ENCODE measurements around the gene CLDN6. TPM values are rescaled to one million over a fixed set of nuclear protein-coding genes. Genes with fewer than 3 reads are reported as not detected.

Gene CLDN6
- under 0.01 TPM in 1 of 2 replicates, not detected in the other for total RNA-seq

GRCh38 chr16:3017794-3018506 lies at the start of gene CLDN6:
CLDN6 (minus strand) TSS chr16:3018183; CDS start chr16:3016021, 2,162 bp downstream.
- Histone ChIP-seq H3K9me3 (ENCODE audit: low read depth, low read length) (no peaks in the 10 kb centered on the region), H4K20me1 (ENCODE audit: insufficient read depth, low read length) (peaks cover 19% of the 10 kb centered on the region), H3K27ac (ENCODE audit: low read depth, low read length) (no peak within 1 kb of the TSS), H3K4me2 (ENCODE audit: insufficient read depth, low read length) (no peak within 1 kb of the TSS), H3K79me2 (ENCODE audit: insufficient read depth, low read length) (no peaks in the 10 kb centered on the region), H2AFZ (ENCODE audit: low read length) (no peak within 1 kb of the TSS), H3K27me3 (ENCODE audit: insufficient read depth, low read length) (peaks cover 20% of the 10 kb centered on the region), H3K4me1 (ENCODE audit: insufficient read depth, low read length) (peaks cover 11% of the 10 kb centered on the region), H3K4me3 (ENCODE audit: insufficient read depth, low read length) (no peak within 1 kb of the TSS), H3K36me3 (ENCODE audit: insufficient read depth, low read length) (peaks cover 15% of the 10 kb centered on the region)
- no peak for DNase-seq (ENCODE audit: insufficient read length, low spot score, missing footprints)
- TF ChIP-seq, protein P1, sequence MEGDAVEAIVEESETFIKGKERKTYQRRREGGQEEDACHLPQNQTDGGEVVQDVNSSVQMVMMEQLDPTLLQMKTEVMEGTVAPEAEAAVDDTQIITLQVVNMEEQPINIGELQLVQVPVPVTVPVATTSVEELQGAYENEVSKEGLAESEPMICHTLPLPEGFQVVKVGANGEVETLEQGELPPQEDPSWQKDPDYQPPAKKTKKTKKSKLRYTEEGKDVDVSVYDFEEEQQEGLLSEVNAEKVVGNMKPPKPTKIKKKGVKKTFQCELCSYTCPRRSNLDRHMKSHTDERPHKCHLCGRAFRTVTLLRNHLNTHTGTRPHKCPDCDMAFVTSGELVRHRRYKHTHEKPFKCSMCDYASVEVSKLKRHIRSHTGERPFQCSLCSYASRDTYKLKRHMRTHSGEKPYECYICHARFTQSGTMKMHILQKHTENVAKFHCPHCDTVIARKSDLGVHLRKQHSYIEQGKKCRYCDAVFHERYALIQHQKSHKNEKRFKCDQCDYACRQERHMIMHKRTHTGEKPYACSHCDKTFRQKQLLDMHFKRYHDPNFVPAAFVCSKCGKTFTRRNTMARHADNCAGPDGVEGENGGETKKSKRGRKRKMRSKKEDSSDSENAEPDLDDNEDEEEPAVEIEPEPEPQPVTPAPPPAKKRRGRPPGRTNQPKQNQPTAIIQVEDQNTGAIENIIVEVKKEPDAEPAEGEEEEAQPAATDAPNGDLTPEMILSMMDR (IDR thresholded peaks at IDR 0.05; ENCODE audit: extremely low read depth, low read depth, low read length), result no peak

GRCh38 chr16:3066440-3066748 lies 48.4 kb upstream of the CLDN6 start:
- Histone ChIP-seq H3K27ac (ENCODE audit: low read depth, low read length) (no peak overlapping the region), H3K27me3 (ENCODE audit: insufficient read depth, low read length) (peaks cover 2% of the 10 kb centered on the region), H2AFZ (ENCODE audit: low read length) (no peak overlapping the region), H3K4me2 (ENCODE audit: insufficient read depth, low read length) (no peak overlapping the region), H3K36me3 (ENCODE audit: insufficient read depth, low read length) (no peaks in the 10 kb centered on the region), H3K4me3 (ENCODE audit: insufficient read depth, low read length) (no peak overlapping the region), H4K20me1 (ENCODE audit: insufficient read depth, low read length) (no peaks in the 10 kb centered on the region), H3K9me3 (ENCODE audit: low read depth, low read length) (no peaks in the 10 kb centered on the region), H3K79me2 (ENCODE audit: insufficient read depth, low read length) (no peaks in the 10 kb centered on the region), H3K4me1 (ENCODE audit: insufficient read depth, low read length) (peaks cover 3% of the 10 kb centered on the region)
- TF ChIP-seq, protein P1 (IDR thresholded peaks at IDR 0.05; ENCODE audit: extremely low read depth, low read depth, low read length), result no peak
- DNase-seq (ENCODE audit: insufficient read length, low spot score, missing footprints), result peak; percentile 75

DNA sequence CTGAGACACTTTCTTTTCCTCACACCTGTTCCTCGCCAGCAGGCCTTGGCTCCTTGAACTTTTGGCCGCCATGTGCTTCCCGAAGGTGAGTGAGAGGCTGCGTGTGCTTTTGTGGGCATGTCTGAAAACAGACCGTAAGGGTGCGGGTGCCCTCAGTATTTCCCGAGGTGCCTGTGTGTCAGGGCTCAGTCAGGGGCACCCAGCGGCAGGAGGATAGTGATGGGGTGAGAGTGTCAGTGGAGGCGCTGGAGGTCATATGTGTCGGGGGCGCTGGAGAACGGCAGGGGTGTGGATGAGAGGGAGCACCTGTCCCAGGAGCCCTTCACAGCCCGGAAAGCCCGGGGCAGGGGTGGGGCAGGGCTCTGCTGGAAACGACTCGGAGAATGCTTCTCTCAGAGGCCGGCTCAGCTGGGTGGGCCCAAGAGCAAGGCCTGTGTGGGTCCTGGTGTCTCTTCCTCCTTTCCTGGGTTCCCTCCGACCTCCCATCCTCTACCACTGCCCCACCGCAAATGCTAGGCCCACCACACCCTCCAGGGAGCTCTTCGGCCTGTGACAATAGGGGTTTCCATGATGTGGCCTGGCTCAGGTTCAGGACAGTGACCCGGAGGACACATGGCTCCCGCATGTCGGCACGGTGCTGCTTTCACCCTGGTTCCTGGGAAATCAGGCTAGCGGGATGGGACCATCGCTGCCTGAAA lies 47.9 kb upstream of the CLDN6 start:
- no peaks in the 10 kb centered on the region for H3K9me3 ChIP-seq (ENCODE audit: low read depth, low read length)
- H4K20me1 ChIP-seq (ENCODE audit: insufficient read depth, low read length), result no peaks in the 10 kb centered on the region
- H3K4me2 ChIP-seq (ENCODE audit: insufficient read depth, low read length), result no peak overlapping the region
- H3K4me1 ChIP-seq (ENCODE audit: insufficient read depth, low read length), result peaks cover 3% of the 10 kb centered on the region
- peaks cover 3% of the 10 kb centered on the region for H3K27me3 ChIP-seq (ENCODE audit: insufficient read depth, low read length)
- DNase-seq (ENCODE audit: insufficient read length, low spot score, missing footprints), result peak; percentile 81
- H3K27ac ChIP-seq (ENCODE audit: low read depth, low read length), result no peak overlapping the region
- no peak overlapping the region for H3K4me3 ChIP-seq (ENCODE audit: insufficient read depth, low read length)
- H3K36me3 ChIP-seq (ENCODE audit: insufficient read depth, low read length), result no peaks in the 10 kb centered on the region
- no peaks in the 10 kb centered on the region for H3K79me2 ChIP-seq (ENCODE audit: insufficient read depth, low read length)
- TF ChIP-seq, protein P1 (IDR thresholded peaks at IDR 0.05; ENCODE audit: extremely low read depth, low read depth, low read length), result no peak
- H2AFZ ChIP-seq (ENCODE audit: low read length), result no peak overlapping the region

DNA sequence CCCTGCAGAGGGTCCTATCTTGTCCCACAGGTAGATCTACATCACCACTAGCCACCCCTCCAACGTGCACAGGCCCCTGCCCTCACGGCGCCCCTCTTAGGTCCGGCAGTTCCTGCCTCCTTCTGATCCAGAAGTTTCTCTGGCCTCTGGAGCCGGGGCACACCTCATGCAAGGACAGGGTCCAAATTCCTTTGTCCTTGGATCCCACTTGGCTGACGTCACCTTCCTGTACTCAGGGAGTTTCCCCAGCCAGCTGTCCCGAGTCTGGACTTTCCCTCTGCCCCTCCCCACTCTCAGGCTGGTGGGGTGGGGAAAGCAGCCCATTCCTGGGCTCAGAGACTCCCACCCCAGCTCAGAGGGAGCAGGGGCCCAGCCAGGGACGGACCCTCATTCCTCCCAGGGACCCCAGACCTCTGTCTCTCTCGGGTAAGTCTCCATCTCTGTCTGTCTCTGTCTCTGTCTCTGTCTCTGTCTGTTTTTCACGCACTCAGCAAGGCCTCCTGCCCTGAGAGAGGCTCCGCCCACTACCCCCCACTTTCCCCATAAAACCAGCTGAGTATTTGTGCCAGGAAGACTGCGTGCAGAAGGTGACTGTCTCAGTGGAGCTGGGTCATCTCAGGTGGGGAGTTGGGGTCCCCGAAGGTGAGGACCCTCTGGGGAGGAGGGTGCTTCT lies 47.2 kb upstream of the CLDN6 start, which contains the start of gene IL32:
Gene IL32, plus strand, starts transcription at position 572 of the 673 bp plus-strand sequence. CDS start 172 bp downstream, outside the sequence.
- DNase-seq (ENCODE audit: insufficient read length, low spot score, missing footprints), result peak; percentile 95
- H3K4me3 ChIP-seq (ENCODE audit: insufficient read depth, low read length), result no peak within 1 kb of the TSS
- H3K4me2 ChIP-seq (ENCODE audit: insufficient read depth, low read length), result no peak within 1 kb of the TSS
- H2AFZ ChIP-seq (ENCODE audit: low read length), result peak within 1 kb of the TSS; percentile 80
- no peaks in the 10 kb centered on the region for H3K9me3 ChIP-seq (ENCODE audit: low read depth, low read length)
- peaks cover 3% of the 10 kb centered on the region for H3K4me1 ChIP-seq (ENCODE audit: insufficient read depth, low read length)
- no peak within 1 kb of the TSS for H3K27ac ChIP-seq (ENCODE audit: low read depth, low read length)
- TF ChIP-seq, protein P1 (IDR thresholded peaks at IDR 0.05; ENCODE audit: extremely low read depth, low read depth, low read length), result no peak
- H4K20me1 ChIP-seq (ENCODE audit: insufficient read depth, low read length), result no peaks in the 10 kb centered on the region
- H3K79me2 ChIP-seq (ENCODE audit: insufficient read depth, low read length), result no peaks in the 10 kb centered on the region
- H3K36me3 ChIP-seq (ENCODE audit: insufficient read depth, low read length), result no peaks in the 10 kb centered on the region
- H3K27me3 ChIP-seq (ENCODE audit: insufficient read depth, low read length), result peaks cover 3% of the 10 kb centered on the region
